ENCODE results near the gene C10orf90.

C10orf90 gene

DNA sequence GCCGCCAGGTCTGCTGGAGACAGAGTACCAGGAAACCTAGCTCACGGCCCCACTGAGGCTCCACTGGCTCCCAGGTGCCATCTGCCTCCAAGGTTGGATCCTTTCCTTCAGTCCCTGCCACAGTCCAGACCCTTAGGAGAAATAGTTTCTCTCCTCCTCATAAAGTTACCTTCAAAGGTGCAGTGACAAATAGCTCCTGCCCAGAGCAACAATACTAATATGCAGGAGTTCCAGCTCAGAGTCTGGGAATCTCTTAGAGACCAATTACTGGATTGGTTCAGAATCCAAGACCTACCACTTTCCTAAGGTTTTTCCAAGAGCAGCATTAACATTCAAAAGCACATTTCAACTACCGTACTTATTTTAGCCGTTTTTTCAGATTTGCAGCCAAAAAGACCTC is 241.2 kb downstream of the C10orf90 start:
- DNase-seq (ENCODE audit: low spot score) = no peak

DNA sequence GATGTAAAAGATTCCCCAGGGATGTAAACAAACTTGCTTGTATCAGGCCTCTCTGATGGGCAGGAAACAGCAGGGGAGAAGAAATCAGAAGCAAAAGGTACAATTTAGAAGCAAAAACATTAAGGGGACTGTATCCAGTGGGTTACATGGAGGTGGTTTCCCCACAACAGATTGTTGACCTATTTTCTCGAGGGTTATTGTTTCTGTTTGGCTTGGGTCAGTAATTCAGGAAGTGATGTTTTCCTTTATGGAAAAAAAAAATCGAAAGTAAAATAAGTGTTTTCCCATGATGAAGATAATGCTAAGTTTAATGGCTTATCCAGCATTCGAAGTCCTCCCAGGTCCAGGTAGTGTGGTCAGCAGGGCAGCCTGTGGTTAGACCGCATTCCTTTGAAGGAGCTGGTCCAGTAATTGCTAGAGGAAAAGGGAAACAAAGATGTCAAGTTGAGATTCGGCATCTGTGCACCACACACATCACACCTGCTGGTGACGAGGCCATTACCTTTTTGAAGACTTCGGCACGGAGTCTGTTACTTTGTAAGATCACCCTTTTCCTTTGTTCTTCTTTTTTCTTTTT is 244.9 kb downstream of the C10orf90 start:
- no peak for DNase-seq (ENCODE audit: low spot score)

DNA sequence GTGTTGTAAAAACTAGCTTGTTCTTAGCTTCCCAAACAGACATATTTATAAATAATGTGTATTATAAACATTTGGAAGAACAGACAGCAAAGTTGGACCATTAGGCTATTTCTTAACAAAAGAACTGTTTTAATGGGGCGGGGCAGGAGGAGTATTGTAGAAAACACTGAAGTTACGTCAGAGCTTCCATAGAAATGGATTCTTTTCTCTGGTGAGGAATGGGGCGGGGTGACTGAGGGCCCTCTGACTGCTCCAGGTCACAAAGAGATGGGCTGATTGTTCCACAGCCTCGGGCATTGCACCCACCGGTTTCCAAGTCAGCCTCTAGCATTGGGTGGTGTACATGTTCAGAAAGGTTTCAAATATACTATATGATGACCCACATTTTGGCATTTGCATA is 245.5 kb downstream of the C10orf90 start:
- no peak for DNase-seq (ENCODE audit: low spot score)

DNA sequence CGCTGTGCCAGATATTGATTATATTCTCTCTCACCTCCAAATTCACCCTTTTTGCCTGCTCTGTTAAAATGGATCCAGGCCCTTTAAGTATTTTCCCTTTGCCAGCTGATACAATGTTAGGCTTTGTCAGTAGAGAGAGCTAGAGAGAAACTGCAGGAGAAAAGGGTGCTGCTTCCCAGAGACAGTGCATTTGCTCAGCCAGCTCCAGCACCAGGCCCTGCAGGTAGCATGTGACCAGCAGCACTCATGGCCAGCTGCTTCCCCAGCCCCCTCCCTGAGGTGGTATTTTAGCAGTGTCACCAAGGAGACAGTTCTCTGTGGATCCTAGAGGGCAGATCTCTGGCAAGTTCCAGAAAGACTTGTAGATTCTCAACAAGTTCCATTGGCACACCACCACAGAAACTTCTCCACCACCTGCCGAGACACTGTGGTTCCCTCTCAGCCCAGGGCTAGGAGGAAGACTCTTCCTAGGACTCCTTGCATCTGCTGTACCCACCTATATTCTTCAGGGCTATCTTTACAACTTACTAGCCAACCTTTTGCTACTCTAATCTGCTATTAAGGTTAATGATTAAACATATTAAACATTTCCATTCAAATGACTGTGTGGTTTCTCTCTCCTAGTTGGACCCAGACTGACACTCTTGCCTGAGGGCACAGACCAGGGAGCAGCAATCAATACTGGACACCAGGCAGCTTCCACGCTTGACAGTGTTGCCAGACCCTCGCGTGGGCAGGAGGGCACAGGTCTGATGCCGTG is 246.6 kb downstream of the C10orf90 start:
- no peak for DNase-seq (ENCODE audit: low spot score)

DNA sequence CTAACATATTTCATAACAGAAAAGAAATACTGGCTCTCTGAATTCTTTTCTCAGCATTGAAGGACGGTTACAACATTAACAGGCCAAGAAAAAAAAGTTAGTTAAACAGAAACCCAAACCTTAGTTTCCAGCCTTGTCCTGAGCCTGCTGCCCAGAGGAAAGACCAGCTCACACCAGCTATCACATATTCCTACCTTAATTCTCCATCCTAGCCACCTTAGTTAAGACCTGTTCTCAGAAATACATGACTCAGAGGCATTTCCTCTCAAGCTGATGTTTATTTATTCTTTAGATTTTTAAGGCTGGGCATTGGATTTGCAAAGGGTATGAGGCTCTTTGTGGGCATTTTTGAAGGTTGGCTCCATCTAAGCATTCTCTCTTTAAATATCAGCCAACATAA is 247.9 kb downstream of the C10orf90 start:
- DNase-seq (ENCODE audit: low spot score) = no peak

DNA sequence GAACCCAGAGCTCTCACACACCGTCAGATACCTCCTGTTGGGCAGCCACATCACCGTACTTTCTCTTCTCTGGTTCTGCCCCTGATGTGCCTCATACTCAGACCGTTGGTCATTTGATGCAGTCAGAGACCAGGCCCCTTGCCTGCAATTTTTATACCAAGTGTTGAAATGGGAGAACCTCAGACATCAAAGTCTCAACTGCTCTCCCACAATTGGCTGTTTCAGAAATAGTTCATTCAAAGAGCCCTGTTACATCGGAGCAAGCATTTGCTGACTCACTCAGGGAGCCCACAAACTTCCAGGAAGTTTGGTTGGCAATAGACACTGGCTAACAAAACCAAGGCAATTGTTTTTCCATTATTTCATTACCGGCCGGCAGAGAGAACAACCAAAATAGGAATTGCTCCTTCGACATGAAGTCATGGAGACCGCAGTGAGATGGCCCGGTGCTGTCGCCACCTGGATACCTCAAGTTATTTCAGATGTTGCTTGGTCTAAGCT is 248.7 kb downstream of the C10orf90 start:
- peak; percentile 11 for DNase-seq (ENCODE audit: low spot score)

DNA sequence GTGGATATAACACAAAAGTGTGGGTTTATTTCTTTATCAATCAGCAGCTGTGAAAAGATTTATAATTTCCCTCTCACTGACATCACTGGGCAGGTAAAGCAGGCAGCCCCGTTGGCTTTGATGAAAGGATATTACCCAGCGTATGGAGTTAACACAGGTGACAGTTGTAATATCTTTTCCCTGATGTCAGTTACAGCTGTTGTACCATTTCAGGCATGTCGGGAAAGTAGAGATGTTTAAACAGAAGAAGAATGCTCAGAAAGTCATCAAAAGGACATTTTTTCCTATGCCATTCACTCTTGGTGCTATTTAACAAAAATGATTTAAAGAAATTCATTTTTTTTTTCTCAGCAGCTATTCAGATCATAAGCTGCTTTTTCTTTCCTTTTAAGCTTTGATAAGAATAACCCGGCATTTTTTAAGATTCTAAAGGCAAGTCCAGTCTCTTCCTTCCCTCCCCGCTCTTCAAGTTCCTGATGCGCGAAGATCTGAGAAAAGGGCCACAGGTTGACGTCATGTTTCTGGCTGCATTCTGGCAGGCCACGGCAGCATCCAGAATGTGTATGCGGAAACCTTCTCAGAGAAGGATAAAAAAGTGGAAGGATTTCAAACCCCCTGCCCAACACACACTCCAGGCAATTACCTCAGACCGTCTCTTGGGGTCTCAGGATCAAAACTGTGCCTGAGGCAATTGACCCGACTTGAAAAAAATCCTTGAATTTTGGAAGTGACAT is 249.8 kb downstream of the C10orf90 start:
- no peak for DNase-seq (ENCODE audit: low spot score)

DNA sequence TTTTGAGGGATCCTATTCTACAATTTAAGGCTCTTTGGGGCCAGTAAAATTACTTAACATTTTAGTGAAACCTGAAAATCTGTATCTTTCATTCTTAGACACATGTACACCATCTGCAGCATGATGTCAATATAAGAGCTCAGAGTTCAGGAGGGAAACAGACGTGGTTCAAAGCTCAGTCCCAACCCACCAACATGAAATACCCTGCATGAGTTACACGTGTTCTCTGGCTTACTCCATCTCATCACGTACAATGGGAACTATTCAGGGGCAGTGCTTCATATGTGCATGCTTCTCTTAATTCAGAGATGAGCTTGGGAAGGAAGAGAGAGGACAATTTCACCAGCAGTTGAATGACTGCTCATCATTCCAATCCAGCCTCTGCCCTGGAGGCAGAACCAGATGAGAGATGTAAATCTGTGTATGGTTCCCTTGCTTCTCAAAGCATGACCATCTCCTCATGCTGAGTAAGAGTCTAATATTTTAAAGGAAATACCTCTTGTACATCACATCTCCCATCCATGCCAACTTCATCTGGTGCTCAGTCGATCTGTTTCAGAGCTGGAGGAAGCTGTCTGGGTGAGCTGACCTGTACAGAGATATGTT is 253.2 kb downstream of the C10orf90 start:
- DNase-seq (ENCODE audit: low spot score) = no peak

GRCh38 chr10:126409821-126410220 is 260.7 kb downstream of the C10orf90 start:
- no peak for DNase-seq (ENCODE audit: low spot score)

GRCh38 chr10:126408953-126409641 is 261.4 kb downstream of the C10orf90 start:
- DNase-seq (ENCODE audit: low spot score) = no peak

DNA sequence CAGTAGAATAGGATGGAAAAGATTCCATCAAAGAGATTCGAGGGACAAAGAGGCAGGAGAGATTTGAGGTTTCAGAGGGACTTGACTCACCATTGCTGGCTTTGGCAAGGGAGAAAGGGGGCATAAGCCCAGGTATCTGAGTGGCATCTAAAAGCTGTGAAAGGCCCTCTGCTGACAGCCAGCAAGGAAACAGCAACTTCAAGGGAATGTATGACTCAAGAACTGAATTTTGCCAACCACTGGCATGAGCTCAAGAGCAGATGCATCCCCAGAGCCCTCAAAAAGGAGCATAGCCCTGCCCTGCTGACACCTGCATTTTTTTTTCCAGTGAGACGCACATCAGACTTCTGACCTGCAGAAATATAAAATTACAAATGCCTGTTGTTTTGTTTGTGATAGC is 262.7 kb downstream of the C10orf90 start:
- DNase-seq (ENCODE audit: low spot score) = no peak

- no peak for DNase-seq (ENCODE audit: low spot score)
Measured at GRCh38 chr10:126405239-126405775, 265.2 kb downstream of the C10orf90 start.

DNA sequence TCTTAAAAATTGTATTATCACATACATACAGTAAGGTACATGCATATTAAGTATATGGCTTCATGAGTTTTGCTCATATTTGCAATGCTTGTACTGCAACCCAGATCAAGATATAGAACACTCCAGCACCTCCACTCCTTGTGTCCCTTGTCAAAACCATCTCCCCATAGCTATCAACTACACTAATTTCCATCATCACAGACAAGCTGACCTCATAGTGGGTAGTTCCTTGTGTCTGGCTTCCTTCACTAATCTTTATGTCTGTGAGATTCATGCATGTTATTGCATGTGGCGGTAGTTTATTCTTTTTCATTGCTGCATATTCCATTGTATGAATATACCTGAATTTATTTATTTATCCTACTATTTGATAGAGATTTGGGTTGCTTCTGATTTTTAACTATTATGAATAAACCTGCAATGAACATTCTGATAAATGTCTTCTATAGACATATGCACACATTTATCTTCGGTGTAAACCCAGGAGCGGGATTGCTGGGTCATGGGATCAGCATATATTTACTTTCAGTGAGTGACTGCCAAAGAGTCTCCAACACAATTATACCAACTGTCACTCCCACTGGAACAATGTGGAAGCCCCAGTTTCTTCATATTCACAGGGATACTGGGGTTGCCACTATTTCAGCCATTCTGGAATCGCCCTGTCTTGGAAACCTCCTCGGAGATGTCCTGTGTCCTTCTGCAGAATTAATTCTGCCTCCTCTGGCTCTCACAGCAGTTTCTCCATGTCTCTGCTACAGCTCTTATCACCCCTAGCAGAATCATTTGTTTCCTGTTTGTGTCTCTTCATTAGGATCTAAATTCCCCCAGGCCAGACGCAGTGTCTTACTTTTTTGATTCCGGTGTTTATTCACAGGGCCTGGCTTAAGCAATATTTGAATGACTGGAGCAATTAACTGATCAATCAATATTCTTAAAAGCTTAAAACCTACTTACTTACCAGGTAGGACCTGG is 267.5 kb downstream of the C10orf90 start:
- no peak for DNase-seq (ENCODE audit: low spot score)

- no peak for DNase-seq (ENCODE audit: low spot score)
Measured at GRCh38 chr10:126400641-126401040, 269.9 kb downstream of the C10orf90 start.

- no peak for DNase-seq (ENCODE audit: low spot score)
Measured at GRCh38 chr10:126398924-126399323, 271.6 kb downstream of the C10orf90 start.

DNA sequence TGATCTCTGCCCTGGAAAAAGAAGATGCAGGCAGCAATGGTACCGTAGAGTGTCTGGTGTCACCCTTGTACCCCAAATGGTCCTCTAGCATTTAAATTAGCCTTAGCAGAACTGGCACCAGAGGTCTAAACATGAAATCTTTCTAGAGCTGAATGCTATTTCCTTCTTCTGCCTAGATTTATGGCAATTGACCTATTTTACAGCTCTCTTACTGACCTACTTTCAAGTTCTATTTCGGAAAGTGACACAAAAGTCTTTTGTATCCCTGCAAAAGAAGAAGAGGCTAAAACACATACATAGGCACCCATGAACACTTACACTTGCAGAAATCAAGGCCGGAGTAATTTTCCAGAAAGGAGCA is 272.1 kb downstream of the C10orf90 start:
- no peak for DNase-seq (ENCODE audit: low spot score)

- DNase-seq (ENCODE audit: low spot score) = no peak
Measured at GRCh38 chr10:126397640-126398382, 272.7 kb downstream of the C10orf90 start.

- no peak for DNase-seq (ENCODE audit: low spot score)
Measured at GRCh38 chr10:126397156-126397555, 273.3 kb downstream of the C10orf90 start.

DNA sequence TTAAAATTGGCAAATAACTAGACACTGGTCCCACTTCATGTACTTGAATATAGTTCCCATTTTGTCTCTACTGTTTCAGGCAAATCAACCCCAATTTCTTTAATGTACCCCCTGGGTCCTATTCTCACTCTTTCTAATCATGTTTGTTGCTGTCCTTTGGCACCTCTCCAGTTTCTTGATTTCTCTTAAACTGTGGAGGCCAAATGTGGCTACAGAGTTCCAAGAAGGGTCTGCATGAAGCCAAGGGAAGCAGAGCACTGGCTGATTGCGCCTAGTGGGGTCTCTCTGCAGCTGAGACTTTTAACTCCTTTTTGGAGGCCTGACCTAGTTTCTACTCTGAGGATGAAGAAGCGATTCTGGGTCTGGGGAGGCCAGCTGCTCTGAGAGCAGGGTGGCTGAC is 275.5 kb downstream of the C10orf90 start:
- no peak for DNase-seq (ENCODE audit: low spot score)

GRCh38 chr10:126393076-126393475 is 277.4 kb downstream of the C10orf90 start:
- DNase-seq (ENCODE audit: low spot score) = no peak
